Stimulated activated memory B cell treated with anti-CD40 and anti-IgM and Interleukin-4, amounts not matched to agents 10 μg/mL and 1 μg/mL and 100 μg/mL, for 72 hours (primary cell): ENCODE data around the gene ZIC5.
A peak's percentile ranks its signal among the peaks of the same experiment; 100 is the strongest.

Experiments used
- ATAC-seq: fragments of 150-1000 bp; cut with Tn5 transposase; 2 replicates; pipeline ENCODE4 v1.10.0; 2021
- H3K27ac Mint-ChIP-seq: one replicate; pipeline ENCODE4 v1.8.0; 2022; ENCODE audit warnings: mild to moderate bottlenecking, mixed read lengths
- H3K27me3 Mint-ChIP-seq: one replicate; pipeline ENCODE4 v1.8.0; 2022; ENCODE audit warnings: mixed read lengths
- H3K36me3 Mint-ChIP-seq: one replicate; pipeline ENCODE4 v1.8.0; 2022; ENCODE audit warnings: mixed read lengths
- H3K4me1 Mint-ChIP-seq: one replicate; pipeline ENCODE4 v1.8.0; 2022; ENCODE audit warnings: mixed read lengths
- H3K4me3 Mint-ChIP-seq: one replicate; pipeline ENCODE4 v1.8.0; 2022; ENCODE audit warnings: mild to moderate bottlenecking, moderate library complexity, mixed read lengths
- H3K9me3 Mint-ChIP-seq: one replicate; pipeline ENCODE4 v1.8.0; 2022; ENCODE audit warnings: mixed read lengths

ZIC5 gene

DNA sequence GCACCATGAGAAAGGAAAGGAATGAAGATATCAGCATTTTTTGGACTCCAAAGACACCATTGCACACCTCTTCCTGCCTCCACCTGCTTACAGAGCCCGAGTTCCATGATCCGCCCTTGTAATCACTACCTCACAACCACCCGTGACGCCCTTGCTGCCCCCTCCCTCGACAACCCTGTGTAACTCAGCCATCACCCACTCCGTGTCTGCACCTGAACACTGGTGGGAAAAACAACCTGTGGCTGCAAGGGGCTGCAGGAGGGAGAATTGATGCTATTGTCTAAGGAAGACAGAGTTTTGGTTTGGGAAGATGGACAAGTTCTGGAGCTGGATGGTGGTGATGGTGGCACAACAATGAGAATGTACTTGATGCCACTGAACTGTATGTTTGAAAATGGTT is 27.0 kb downstream of the ZIC5 start:
- Mint-ChIP-seq H3K4me3 (no peak overlapping the region), H3K36me3 (no peaks in the 10 kb centered on the region), H3K27me3 (peaks cover 70% of the 10 kb centered on the region), H3K4me1 (no peaks in the 10 kb centered on the region), H3K9me3 (no peaks in the 10 kb centered on the region), H3K27ac (no peak overlapping the region)
- no peak for ATAC-seq

DNA sequence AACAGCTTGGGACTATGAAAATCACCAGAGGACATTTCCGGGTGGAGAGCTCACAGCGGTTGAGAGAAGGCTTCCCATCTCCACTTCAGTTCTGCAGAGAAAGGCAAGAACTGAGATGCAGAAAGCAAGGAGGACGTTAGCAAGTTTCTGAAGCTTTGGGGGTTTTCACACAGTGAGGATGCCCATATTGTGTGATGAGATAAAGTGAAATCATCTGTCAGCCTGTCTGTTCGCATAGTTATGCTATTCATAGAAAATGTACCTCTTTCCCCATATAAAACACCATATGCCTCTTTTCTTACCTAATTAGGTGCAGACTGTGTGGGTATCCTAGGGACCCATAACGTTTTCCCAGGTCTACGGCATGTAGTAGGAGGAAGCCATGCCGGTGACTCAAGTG is 27.5 kb downstream of the ZIC5 start:
- no peak for ATAC-seq
- Mint-ChIP-seq H3K27me3 (peaks cover 65% of the 10 kb centered on the region), H3K4me3 (no peak overlapping the region), H3K27ac (no peak overlapping the region), H3K4me1 (no peaks in the 10 kb centered on the region), H3K36me3 (no peaks in the 10 kb centered on the region), H3K9me3 (no peaks in the 10 kb centered on the region)

DNA sequence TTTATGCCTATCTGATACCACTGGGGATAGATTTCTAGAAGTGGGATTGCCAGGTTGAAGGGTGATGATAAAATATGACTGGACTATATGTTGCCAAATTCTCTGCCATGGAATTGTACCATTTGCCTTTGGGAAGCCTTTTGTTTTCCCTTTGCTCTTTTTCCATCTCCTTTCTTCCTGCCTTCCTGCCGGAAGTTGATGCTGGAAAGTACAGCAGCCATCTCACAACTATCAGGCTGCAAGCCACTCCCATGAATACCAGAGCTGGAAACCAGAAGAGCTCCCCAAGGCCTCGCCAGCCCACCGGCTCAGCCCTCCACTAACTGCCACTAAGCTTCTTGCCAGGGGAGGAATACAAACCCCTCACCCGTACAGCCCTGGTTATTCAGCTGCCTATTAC is 29.7 kb downstream of the ZIC5 start:
- Mint-ChIP-seq H3K4me1 (no peaks in the 10 kb centered on the region), H3K9me3 (no peaks in the 10 kb centered on the region), H3K4me3 (no peak overlapping the region), H3K27ac (no peak overlapping the region), H3K36me3 (no peaks in the 10 kb centered on the region), H3K27me3 (peaks cover 54% of the 10 kb centered on the region)
- no peak for ATAC-seq

DNA sequence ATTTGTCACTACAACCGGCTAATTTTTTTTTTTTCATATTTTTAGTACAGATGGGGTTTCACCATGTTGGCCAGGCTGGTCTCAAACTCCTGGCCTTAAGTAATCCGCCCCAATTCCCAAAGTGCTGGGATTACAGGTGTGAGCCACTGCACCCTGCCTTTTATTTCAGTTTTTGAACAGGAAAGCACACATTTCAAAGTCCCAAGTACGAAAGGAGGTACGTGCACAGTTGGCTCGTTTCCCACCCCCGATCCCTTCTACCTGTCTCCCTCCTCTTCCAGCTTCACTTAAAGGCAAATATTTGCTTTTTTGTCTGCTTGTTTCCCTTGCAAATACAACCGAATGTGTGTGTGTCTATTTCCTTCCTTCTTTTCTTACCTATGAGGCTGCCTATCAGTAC is 30.5 kb downstream of the ZIC5 start:
- H3K27me3 Mint-ChIP-seq: peaks cover 46% of the 10 kb centered on the region
- H3K4me3 Mint-ChIP-seq: no peak overlapping the region

DNA sequence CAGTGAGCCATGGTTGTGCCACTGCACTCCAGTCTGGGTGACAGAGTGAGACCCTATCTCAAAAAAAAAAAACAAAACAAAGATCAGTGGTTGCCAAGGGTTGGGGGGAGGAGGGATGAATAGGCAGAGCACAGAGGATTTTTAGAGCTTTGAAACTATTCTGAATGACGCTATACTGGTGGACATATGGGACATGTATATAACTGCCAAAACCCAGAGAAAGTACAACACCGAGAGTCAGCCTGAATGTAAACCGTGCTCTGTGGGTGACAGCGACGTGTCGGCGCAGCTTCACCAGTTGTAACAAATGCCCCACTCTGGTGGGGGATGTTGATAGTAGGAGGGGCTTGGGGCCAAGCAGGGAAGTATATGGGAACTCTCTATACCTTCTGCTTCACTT is 32.9 kb downstream of the ZIC5 start:
- Mint-ChIP-seq H3K9me3 (no peaks in the 10 kb centered on the region), H3K27me3 (peaks cover 29% of the 10 kb centered on the region), H3K4me3 (no peak overlapping the region), H3K27ac (no peak overlapping the region), H3K4me1 (no peaks in the 10 kb centered on the region), H3K36me3 (no peaks in the 10 kb centered on the region)
- peak; percentile 44 for ATAC-seq

More for the DNA sequence above, 30.5 kb downstream of the ZIC5 start:
- Mint-ChIP-seq H3K36me3 (no peaks in the 10 kb centered on the region), H3K27ac (no peak overlapping the region), H3K4me1 (no peaks in the 10 kb centered on the region), H3K9me3 (no peaks in the 10 kb centered on the region)
- no peak for ATAC-seq

DNA sequence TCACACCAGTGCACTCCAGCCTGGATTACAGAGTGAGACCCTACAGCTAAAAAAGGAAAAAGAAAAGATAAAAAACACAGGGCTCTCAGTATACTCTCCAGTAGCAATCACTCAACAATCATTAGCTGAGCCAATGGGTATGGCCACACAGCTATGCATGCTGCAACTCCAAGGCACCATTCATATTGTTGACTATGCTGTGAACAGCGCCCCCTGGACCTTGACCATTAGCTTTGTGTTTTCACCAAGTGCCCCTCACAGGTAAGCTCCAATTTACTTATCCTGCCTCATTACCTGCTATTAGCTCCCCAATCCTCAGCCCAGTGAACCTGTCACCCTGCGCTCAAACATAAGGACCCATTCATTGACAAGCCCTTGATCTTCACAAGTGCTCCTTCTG is 35.8 kb downstream of the ZIC5 start:
- H3K27me3 Mint-ChIP-seq: peaks cover 23% of the 10 kb centered on the region
- H3K9me3 Mint-ChIP-seq: no peaks in the 10 kb centered on the region
- no peak overlapping the region for H3K4me3 Mint-ChIP-seq
- ATAC-seq: no peak
- H3K4me1 Mint-ChIP-seq: no peaks in the 10 kb centered on the region
- no peak overlapping the region for H3K27ac Mint-ChIP-seq
- H3K36me3 Mint-ChIP-seq: no peaks in the 10 kb centered on the region

DNA sequence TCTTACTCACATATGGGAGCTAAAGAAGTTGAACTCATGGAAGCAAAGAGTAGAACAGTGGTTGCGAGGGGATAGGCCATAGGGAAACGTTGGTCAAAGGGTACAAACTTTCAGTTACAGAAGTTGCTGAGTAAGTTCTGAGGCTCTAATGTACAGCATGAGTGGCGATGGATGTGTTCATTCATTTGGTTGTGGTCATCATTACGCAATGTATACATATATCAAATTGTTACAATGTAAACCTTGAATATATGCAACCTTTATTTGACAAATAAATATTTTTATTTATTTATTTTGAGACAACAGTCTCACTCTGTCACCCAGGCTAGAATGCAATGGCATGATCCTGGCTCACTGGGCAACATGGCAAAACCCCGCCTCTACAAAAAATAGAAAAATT is 38.7 kb downstream of the ZIC5 start:
- Mint-ChIP-seq H3K27ac (no peak overlapping the region), H3K9me3 (no peaks in the 10 kb centered on the region), H3K27me3 (peaks cover 26% of the 10 kb centered on the region), H3K36me3 (no peaks in the 10 kb centered on the region), H3K4me3 (no peak overlapping the region), H3K4me1 (no peaks in the 10 kb centered on the region)
- no peak for ATAC-seq

DNA sequence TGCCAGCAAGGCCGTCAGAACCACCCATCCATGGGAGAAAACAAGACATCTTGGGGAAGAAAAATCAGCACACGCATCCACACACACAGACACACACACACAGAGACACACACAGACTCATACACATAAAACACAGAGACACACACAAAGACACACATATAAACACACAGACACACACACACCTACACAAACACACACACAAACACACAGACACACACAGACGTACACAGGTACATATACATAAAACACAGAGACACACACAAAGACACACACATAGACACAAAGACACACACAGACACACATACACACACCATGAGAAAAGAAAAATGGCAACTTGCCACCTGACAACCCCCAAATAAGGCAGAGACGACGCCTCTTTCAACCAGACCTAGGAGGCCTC is 40.6 kb downstream of the ZIC5 start:
- Mint-ChIP-seq H3K9me3 (no peaks in the 10 kb centered on the region), H3K27ac (no peak overlapping the region), H3K4me3 (no peak overlapping the region), H3K36me3 (no peaks in the 10 kb centered on the region), H3K4me1 (no peaks in the 10 kb centered on the region), H3K27me3 (peaks cover 26% of the 10 kb centered on the region)
- no peak for ATAC-seq

DNA sequence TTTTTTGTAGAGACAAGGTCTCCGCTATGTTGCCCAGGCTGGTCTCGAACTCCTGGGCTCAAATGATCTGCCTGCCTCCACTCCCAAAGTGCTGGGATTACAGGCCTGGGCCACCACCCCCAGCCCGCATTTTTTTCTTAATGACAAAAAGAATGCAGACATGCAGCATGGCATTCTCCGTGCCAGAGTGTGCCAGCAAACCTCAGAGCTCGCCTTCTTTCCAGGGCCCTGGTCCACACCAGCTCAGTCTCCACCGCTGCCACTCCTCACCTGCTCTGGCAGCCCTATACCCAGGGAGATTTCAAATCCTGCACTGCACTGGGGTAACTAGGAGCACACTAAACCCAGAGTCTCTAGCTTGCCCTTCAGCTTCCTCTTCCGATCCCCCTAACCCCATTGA is 41.7 kb downstream of the ZIC5 start:
- Mint-ChIP-seq H3K36me3 (no peaks in the 10 kb centered on the region), H3K4me1 (no peaks in the 10 kb centered on the region), H3K9me3 (peaks cover 4% of the 10 kb centered on the region), H3K27ac (no peak overlapping the region), H3K27me3 (peaks cover 34% of the 10 kb centered on the region), H3K4me3 (no peak overlapping the region)
- no peak for ATAC-seq

DNA sequence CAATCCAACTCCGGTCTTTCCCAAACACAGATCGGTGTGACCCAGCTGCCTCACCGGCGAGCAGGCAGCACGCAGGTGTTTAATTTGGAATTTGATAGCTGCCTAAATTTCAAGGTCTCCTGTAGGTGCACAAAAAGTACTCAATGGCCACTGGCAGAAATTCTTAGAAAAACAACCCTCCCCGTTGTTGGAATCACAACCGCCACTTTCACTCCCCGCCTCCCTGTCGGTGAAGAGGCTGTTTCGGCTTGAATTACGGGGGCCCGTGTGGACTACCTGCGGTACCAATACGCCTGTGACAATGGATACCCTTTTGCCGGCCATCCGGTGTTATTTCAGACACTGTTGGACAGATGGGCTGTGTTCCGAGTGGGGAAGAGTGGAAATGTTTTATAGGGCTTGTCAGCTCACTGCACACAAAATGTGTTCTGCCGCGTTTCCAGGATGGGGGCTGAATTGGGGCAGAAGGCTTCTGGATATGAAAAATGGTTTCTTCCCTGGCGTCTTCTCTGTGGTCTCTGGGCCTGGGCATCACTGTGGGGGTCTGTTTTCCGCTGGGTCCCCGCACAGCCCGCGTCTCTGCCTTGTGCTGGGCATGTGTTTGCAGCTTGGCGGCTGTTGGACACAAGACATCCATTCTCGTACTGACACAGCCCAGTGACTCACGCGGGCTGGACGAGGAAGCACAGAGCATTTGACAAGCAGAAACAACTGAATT is 45.4 kb downstream of the ZIC5 start:
- H3K27ac Mint-ChIP-seq: no peak overlapping the region
- peaks cover 8% of the 10 kb centered on the region for H3K9me3 Mint-ChIP-seq
- H3K4me3 Mint-ChIP-seq: no peak overlapping the region
- ATAC-seq: no peak
- no peaks in the 10 kb centered on the region for H3K36me3 Mint-ChIP-seq
- no peaks in the 10 kb centered on the region for H3K4me1 Mint-ChIP-seq
- H3K27me3 Mint-ChIP-seq: peaks cover 55% of the 10 kb centered on the region

DNA sequence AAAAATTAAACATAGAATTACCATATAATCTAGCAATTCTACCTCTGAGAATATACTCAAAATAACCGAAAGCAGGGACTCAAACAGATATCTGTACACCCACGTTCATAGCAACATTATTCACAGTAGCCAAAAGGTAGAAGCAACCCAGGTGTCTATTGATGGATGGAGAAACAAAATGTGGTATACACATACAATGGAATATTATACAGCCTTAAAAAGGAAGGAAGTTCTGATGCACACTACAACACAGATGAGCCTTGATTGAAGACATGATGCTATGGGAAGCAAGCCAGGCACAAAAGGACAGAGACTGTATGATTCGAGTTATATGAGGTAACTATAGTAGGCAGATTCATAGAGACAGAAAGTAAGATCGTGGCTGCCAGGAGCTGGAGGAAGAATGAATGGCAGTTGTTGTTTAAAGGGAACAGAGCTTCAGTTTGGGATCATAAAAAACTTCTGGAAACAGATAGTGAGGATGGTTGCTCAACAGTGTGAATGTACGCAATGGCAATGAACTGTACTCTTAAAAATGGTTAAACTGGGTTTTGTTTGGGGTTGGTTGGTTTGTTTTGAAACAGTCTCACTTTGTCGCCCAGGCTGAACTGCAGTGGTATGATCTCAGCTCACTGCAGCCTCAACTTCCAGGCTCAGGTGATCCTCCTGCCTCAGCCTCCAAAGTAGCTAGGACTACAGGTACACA is 47.5 kb downstream of the ZIC5 start:
- H3K27me3 Mint-ChIP-seq: peaks cover 40% of the 10 kb centered on the region
- no peak for ATAC-seq

DNA sequence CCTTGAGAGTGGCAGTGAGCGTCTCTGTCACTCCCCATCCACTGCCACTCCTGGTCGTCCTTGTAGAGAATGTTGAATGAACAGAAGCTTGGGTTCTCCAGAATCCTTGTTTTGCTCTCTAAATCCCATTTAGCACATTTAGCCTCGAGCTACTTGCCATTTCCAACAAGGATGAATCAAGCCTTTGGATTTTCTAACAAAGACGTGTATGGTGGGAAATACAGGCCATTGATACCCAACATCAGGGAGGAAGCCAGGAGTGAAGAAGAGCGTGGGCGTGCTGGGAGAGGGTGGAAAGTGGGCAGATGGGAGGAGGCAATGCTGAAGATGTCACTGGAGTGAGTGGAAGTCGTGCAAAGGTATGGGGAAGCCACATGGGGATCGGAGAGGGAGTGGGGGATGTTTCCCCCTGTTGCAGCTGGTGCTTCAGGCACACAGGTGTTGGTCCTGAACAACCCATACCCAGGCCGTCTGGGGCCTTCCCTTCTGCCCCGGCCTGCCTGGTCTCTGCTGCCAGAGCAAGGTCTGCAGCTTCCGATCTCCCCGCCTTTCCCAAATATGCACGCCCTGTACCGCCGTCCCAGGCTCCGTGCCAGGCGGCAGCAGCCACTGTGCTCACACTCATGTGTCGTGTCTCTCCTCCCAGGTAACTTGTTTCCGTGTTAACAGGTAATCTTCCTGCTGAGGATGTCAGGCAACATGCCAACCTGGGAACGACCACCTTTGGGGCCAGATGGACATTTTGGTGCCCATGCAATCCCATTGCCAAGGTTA is 48.7 kb downstream of the ZIC5 start:
- Mint-ChIP-seq H3K4me3 (no peak overlapping the region), H3K4me1 (no peaks in the 10 kb centered on the region), H3K27me3 (peaks cover 51% of the 10 kb centered on the region), H3K27ac (no peak overlapping the region), H3K36me3 (no peaks in the 10 kb centered on the region), H3K9me3 (peaks cover 8% of the 10 kb centered on the region)
- no peak for ATAC-seq

More for the DNA sequence above, 47.5 kb downstream of the ZIC5 start:
- H3K4me3 Mint-ChIP-seq: no peak overlapping the region
- H3K9me3 Mint-ChIP-seq: peaks cover 8% of the 10 kb centered on the region
- H3K4me1 Mint-ChIP-seq: no peaks in the 10 kb centered on the region
- no peaks in the 10 kb centered on the region for H3K36me3 Mint-ChIP-seq
- H3K27ac Mint-ChIP-seq: no peak overlapping the region

DNA sequence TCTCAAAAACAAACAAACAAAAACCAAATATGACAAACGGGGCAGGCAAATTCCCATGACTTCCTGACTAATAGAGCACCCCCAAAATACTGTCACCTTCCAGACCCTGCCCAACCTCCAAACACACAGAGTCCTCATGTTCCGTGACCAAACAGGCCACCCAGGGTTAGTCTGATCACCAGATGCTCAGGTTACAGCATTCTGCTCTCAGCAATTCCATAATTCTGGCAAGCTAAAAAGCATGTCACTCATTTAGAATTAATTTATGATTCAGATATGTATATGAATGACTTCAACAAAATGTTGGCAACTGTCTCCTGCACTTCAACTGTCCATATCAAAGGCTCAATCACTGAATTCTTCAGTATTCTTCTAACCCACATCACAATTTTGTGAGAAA is 52.4 kb downstream of the ZIC5 start:
- Mint-ChIP-seq H3K36me3 (no peaks in the 10 kb centered on the region), H3K4me3 (no peak overlapping the region), H3K4me1 (peaks cover 6% of the 10 kb centered on the region), H3K27ac (no peak overlapping the region), H3K27me3 (peaks cover 53% of the 10 kb centered on the region), H3K9me3 (peaks cover 3% of the 10 kb centered on the region)
- ATAC-seq: no peak

DNA sequence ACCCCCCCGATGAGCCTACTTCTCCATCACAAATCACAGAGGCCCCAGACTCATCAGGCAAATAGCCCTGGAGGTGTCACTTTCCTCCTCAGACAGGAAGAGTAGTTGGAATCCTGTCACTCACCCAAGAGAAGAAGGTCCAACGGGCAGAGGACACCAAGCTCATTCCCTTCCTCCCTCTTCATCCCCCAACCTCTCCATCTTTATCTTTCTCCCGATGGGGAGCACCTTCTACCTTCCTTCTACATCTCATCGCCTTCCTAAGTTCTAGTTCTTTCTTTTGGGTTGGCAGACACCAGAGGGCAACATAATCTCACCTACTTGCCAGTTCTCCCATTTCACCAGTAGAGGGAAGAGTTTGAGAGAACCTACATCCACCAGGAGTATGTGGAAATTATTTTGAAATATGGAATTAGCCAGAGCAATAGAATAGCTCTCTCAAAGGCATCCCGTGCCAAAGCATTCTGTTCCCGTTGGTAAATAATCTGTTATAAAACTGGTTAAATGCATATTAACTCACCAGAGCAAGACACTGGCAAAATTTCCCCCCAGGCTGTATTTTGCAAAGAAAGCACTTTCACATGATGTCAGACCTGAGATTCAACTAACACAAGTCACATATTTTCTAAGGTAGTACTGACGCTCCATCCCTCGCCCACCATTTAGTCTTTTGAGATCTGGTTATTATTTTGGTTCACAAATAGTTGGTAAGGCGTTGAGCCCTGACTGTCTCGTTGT is 55.0 kb downstream of the ZIC5 start:
- peak; percentile 59 for ATAC-seq
- Mint-ChIP-seq H3K27me3 (peaks cover 43% of the 10 kb centered on the region), H3K27ac (no peak overlapping the region), H3K4me3 (no peak overlapping the region), H3K36me3 (no peaks in the 10 kb centered on the region), H3K9me3 (no peaks in the 10 kb centered on the region), H3K4me1 (peaks cover 6% of the 10 kb centered on the region)

DNA sequence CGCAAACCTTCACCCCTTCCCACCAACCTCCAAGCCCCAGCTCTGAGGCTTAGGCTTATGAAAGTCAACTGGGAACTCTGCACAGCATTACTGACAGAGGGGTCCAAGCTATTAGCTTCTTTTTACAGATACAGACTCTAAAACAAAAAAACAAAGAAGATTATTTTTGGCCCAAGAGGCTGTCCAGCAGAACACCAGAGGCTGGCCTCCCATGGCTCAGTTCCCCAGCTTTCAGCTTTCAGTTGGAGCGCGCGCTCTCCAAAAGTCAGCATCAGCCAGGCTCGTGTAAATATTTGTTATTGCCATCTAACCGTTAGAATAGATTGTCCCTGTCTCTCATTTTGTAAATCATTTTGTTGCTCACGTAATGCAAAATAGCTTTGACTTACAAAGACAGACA is 58.4 kb downstream of the ZIC5 start:
- Mint-ChIP-seq H3K4me1 (peaks cover 6% of the 10 kb centered on the region), H3K4me3 (no peak overlapping the region), H3K36me3 (no peaks in the 10 kb centered on the region), H3K27me3 (peaks cover 55% of the 10 kb centered on the region), H3K27ac (no peak overlapping the region), H3K9me3 (peaks cover 5% of the 10 kb centered on the region)
- ATAC-seq: no peak
